ENCODE measurements around the gene EEIG2. TPM values are rescaled to one million over a fixed set of nuclear protein-coding genes. Genes with fewer than 3 reads are reported as not detected.

EEIG2 gene
- total and polyA plus RNA-seq, 2 donors (not counting 3 experiments of a cell fraction or from before 2014, with no cell fraction given) = 2.5 to 7.2 TPM

GRCh38 chr1:108527135-108527534, 32.8 kb upstream of the EEIG2 start:
- FAIRE-seq = no peak
- H3K79me2 ChIP-seq (ENCODE audit: control insufficient read depth, insufficient read depth, low read length) = no peaks in the 10 kb centered on the region
- no peak for DNase-seq (ENCODE audit: low read depth, low spot score)
- ChIA-PET POLR2A (no interaction called here), CTCF (interaction anchor here (2.8 kb wide), 1 partner anchor 116 kb away, joined by 9 read pairs; no protein-coding TSS in a partner anchor)
- H2AFZ ChIP-seq (ENCODE audit: low read depth, low read length) = no peak overlapping the region
- no peak overlapping the region for H3K4me2 ChIP-seq (ENCODE audit: insufficient read depth, low read length)
- intact Hi-C loops (cut with micrococcal nuclease) = no loop called here
- no peak overlapping the region for H3K9ac ChIP-seq (replicated peaks; ENCODE audit: extremely low read depth, insufficient read depth, low read length)
- TF ChIP-seq JUN (IDR thresholded peaks at IDR 0.05; ENCODE audit: borderline replicate concordance, insufficient read depth, insufficient read length, low read depth) = no peak
- TF ChIP-seq CTCF (IDR thresholded peaks at IDR 0.05; ENCODE audit: extremely low read depth in 1 of 2, insufficient read depth in 1 of 2, low read depth in 1 of 2, low read length in 2 of 2) = no peak
- TF ChIP-seq MYC (IDR thresholded peaks at IDR 0.05; ENCODE audit: low read depth, low read length) = no peak
- no peak for TF ChIP-seq POLR2A (IDR thresholded peaks at IDR 0.05; ENCODE audit: low read depth, low read length)
- TF ChIP-seq EZH2 (IDR thresholded peaks at IDR 0.05; ENCODE audit: borderline replicate concordance, low read depth, low read length, severe bottlenecking) = no peak
- no peak for TF ChIP-seq MAX (IDR thresholded peaks at IDR 0.05; ENCODE audit: insufficient read depth, insufficient read length)
- TF ChIP-seq FOS (IDR thresholded peaks at IDR 0.05; ENCODE audit: borderline replicate concordance, insufficient read depth, low read length) = no peak
- no peak for TF ChIP-seq POLR2AphosphoS5 (IDR thresholded peaks at IDR 0.05; ENCODE audit: insufficient read depth, low read depth, low read length)
- no peak for TF ChIP-seq GATA2 (IDR thresholded peaks at IDR 0.05; ENCODE audit: insufficient read depth, insufficient read length, low read depth, low read length)
- BruUV-seq (replicated peaks) = no TSS peak
- dilution Hi-C loops (cut with MboI; ENCODE audit: extremely low pct_ligation_motif_present, low sequenced_read_pairs) = no loop called here
- no peak overlapping the region for H3K4me3 ChIP-seq (replicated peaks in 1 of 3; ENCODE audit: insufficient read depth in 1 of 3, low read depth in 1 of 3, low read length in 3 of 3)
- H3K27me3 ChIP-seq (ENCODE audit: control insufficient read depth in 2 of 2, insufficient read depth in 2 of 2, low read length in 2 of 2) = peaks cover 2% of the 10 kb centered on the region in 2 experiments
- no peaks in the 10 kb centered on the region for H4K20me1 ChIP-seq (replicated peaks; ENCODE audit: control insufficient read depth, extremely low read depth, insufficient read depth, low read length)
- no peaks in the 10 kb centered on the region for H3K4me1 ChIP-seq (ENCODE audit: control insufficient read depth, extremely low read depth, insufficient read depth, low read length)
- no peak overlapping the region for H3K27ac ChIP-seq (ENCODE audit: insufficient read depth, low read depth, low read length)
- no peaks in the 10 kb centered on the region for H3K9me3 ChIP-seq (replicated peaks; ENCODE audit: control insufficient read depth, insufficient read depth, low read length)
- no peaks in the 10 kb centered on the region for H3K36me3 ChIP-seq (ENCODE audit: control insufficient read depth in 2 of 2, extremely low read depth in 1 of 2, insufficient read depth in 2 of 2, low read length in 2 of 2)
- H3K9me1 ChIP-seq (replicated peaks; ENCODE audit: control insufficient read depth, extremely low read depth, insufficient read depth, low read length) = no peaks in the 10 kb centered on the region

All from endothelial cell of umbilical vein (primary cell).